ENCODE results near the gene SNPH.

SNPH gene

GRCh38 chr20:1281279-1282057 is 15.4 kb downstream of the SNPH start:
- H2AFZ ChIP-seq (ENCODE audit: low read length): no peak overlapping the region
- H4K91ac ChIP-seq (ENCODE audit: low read depth, low read length, poor library complexity): no peak overlapping the region
- no peak overlapping the region for H2AK5ac ChIP-seq (ENCODE audit: low read depth, low read length)
- no peak overlapping the region for H3K18ac ChIP-seq (ENCODE audit: low read length)
- H2BK12ac ChIP-seq (ENCODE audit: low read length): no peak overlapping the region
- H3K14ac ChIP-seq (ENCODE audit: low read length): no peak overlapping the region
- no peaks in the 10 kb centered on the region for H3K36me3 ChIP-seq (replicated peaks in 1 of 2; ENCODE audit: control insufficient read depth in 2 of 2, insufficient read depth in 2 of 2, low read length in 2 of 2)
- no peak overlapping the region for H2BK120ac ChIP-seq (ENCODE audit: low read depth, low read length)
- H3K4me3 ChIP-seq (ENCODE audit: low read length in 2 of 2): no peak overlapping the region
- DNase-seq (ENCODE audit: low spot score): no peak
- H3K27me3 ChIP-seq (ENCODE audit: control insufficient read depth in 3 of 3, insufficient read depth in 3 of 3, low read depth in 1 of 3, low read length in 3 of 3): peaks cover 0 to 73% (median 1%) of the 10 kb centered on the region in 3 experiments
- no peak overlapping the region for H3K27ac ChIP-seq (replicated peaks; ENCODE audit: low read length)
- WGBS, 2 donors (ENCODE audit: extremely low coverage in 2 of 2, insufficient read length in 2 of 2, insufficient replicate concordance in 1 of 2): no CpG with 5 or more reads among the region's 7 CpGs
- H3K79me1 ChIP-seq (ENCODE audit: low read depth, low read length): peaks cover 4% of the 10 kb centered on the region
- H3K23ac ChIP-seq (ENCODE audit: low read depth, low read length, poor library complexity): no peak overlapping the region
- H3K9ac ChIP-seq (ENCODE audit: low read depth, low read length, poor library complexity): no peak overlapping the region
- H3K4me1 ChIP-seq (ENCODE audit: control insufficient read depth in 2 of 2, insufficient read depth in 1 of 2, low read depth in 1 of 2, low read length in 2 of 2): peaks cover 0 to 23% of the 10 kb centered on the region in 2 donors
- H4K8ac ChIP-seq (ENCODE audit: low read depth, low read length): no peak overlapping the region
- H2BK15ac ChIP-seq (ENCODE audit: low read length): no peak overlapping the region
- H3K4ac ChIP-seq (ENCODE audit: low read length): no peak overlapping the region
- no peak overlapping the region for H2BK5ac ChIP-seq (ENCODE audit: low read length)
- no peaks in the 10 kb centered on the region for H3K9me3 ChIP-seq (replicated peaks in 1 of 2; ENCODE audit: control insufficient read depth in 2 of 2, insufficient read depth in 1 of 2, low read depth in 1 of 2, low read length in 2 of 2)
- no peak overlapping the region for H3K4me2 ChIP-seq (ENCODE audit: insufficient read depth, low read length, poor library complexity, severe bottlenecking)

- no CpG with 5 or more reads among the region's 3 CpGs for WGBS, 2 donors (ENCODE audit: extremely low coverage in 2 of 2, insufficient read length in 2 of 2, insufficient replicate concordance in 1 of 2)
- Histone ChIP-seq H2BK120ac (ENCODE audit: low read depth, low read length) (no peak overlapping the region), H2BK12ac (ENCODE audit: low read length) (no peak overlapping the region), H3K4ac (ENCODE audit: low read length) (no peak overlapping the region), H3K23ac (ENCODE audit: low read depth, low read length, poor library complexity) (no peak overlapping the region), H3K18ac (ENCODE audit: low read length) (peak overlapping the region; percentile 20), H3K27me3 (ENCODE audit: control insufficient read depth in 3 of 3, insufficient read depth in 3 of 3, low read depth in 1 of 3, low read length in 3 of 3) (peaks cover 0 to 69% (median 0%) of the 10 kb centered on the region in 3 experiments), H3K9me3 (replicated peaks in 1 of 2; ENCODE audit: control insufficient read depth in 2 of 2, insufficient read depth in 1 of 2, low read depth in 1 of 2, low read length in 2 of 2) (no peaks in the 10 kb centered on the region), H3K27ac (replicated peaks; ENCODE audit: low read length) (no peak overlapping the region), H3K36me3 (replicated peaks in 1 of 2; ENCODE audit: control insufficient read depth in 2 of 2, insufficient read depth in 2 of 2, low read length in 2 of 2) (no peaks in the 10 kb centered on the region), H3K4me3 (ENCODE audit: low read length in 2 of 2) (no peak overlapping the region), H3K4me1 (ENCODE audit: control insufficient read depth in 2 of 2, insufficient read depth in 1 of 2, low read depth in 1 of 2, low read length in 2 of 2) (peaks cover 0 to 25% of the 10 kb centered on the region in 2 donors), H4K8ac (ENCODE audit: low read depth, low read length) (no peak overlapping the region), H3K79me1 (ENCODE audit: low read depth, low read length) (no peaks in the 10 kb centered on the region), H3K4me2 (ENCODE audit: insufficient read depth, low read length, poor library complexity, severe bottlenecking) (no peak overlapping the region), H2BK5ac (ENCODE audit: low read length) (no peak overlapping the region), H2AK5ac (ENCODE audit: low read depth, low read length) (no peak overlapping the region), H2BK15ac (ENCODE audit: low read length) (no peak overlapping the region), H4K91ac (ENCODE audit: low read depth, low read length, poor library complexity) (no peak overlapping the region), H3K9ac (ENCODE audit: low read depth, low read length, poor library complexity) (no peak overlapping the region), H2AFZ (ENCODE audit: low read length) (no peak overlapping the region), H3K14ac (ENCODE audit: low read length) (no peak overlapping the region)
- no peak for DNase-seq (ENCODE audit: low spot score)
Observed at GRCh38 chr20:1282966-1283365, 16.9 kb downstream of the SNPH start.

GRCh38 chr20:1283522-1284510 is 17.7 kb downstream of the SNPH start:
- H3K9ac ChIP-seq (ENCODE audit: low read depth, low read length, poor library complexity): no peak overlapping the region
- DNase-seq (ENCODE audit: low spot score): no peak
- H3K36me3 ChIP-seq (replicated peaks in 1 of 2; ENCODE audit: control insufficient read depth in 2 of 2, insufficient read depth in 2 of 2, low read length in 2 of 2): no peaks in the 10 kb centered on the region
- H3K4ac ChIP-seq (ENCODE audit: low read length): no peak overlapping the region
- no peak overlapping the region for H3K18ac ChIP-seq (ENCODE audit: low read length)
- no peak overlapping the region for H2AK5ac ChIP-seq (ENCODE audit: low read depth, low read length)
- no CpG with 5 or more reads among the region's 9 CpGs for WGBS, 2 donors (ENCODE audit: extremely low coverage in 2 of 2, insufficient read length in 2 of 2, insufficient replicate concordance in 1 of 2)
- H3K4me2 ChIP-seq (ENCODE audit: insufficient read depth, low read length, poor library complexity, severe bottlenecking): no peak overlapping the region
- no peak overlapping the region for H2BK12ac ChIP-seq (ENCODE audit: low read length)
- H3K9me3 ChIP-seq (replicated peaks in 1 of 2; ENCODE audit: control insufficient read depth in 2 of 2, insufficient read depth in 1 of 2, low read depth in 1 of 2, low read length in 2 of 2): no peaks in the 10 kb centered on the region
- H3K4me3 ChIP-seq (ENCODE audit: low read length in 2 of 2): no peak overlapping the region
- H3K79me1 ChIP-seq (ENCODE audit: low read depth, low read length): no peaks in the 10 kb centered on the region
- H3K4me1 ChIP-seq (ENCODE audit: control insufficient read depth in 2 of 2, insufficient read depth in 1 of 2, low read depth in 1 of 2, low read length in 2 of 2): peaks cover 0 to 25% of the 10 kb centered on the region in 2 donors
- no peak overlapping the region for H3K23ac ChIP-seq (ENCODE audit: low read depth, low read length, poor library complexity)
- H2BK5ac ChIP-seq (ENCODE audit: low read length): no peak overlapping the region
- H2BK120ac ChIP-seq (ENCODE audit: low read depth, low read length): no peak overlapping the region
- H4K8ac ChIP-seq (ENCODE audit: low read depth, low read length): no peak overlapping the region
- H2AFZ ChIP-seq (ENCODE audit: low read length): no peak overlapping the region
- H3K27me3 ChIP-seq (ENCODE audit: control insufficient read depth in 3 of 3, insufficient read depth in 3 of 3, low read depth in 1 of 3, low read length in 3 of 3): peaks cover 0 to 70% (median 0%) of the 10 kb centered on the region in 3 experiments
- H3K27ac ChIP-seq (replicated peaks; ENCODE audit: low read length): peak overlapping the region; percentile 2
- no peak overlapping the region for H2BK15ac ChIP-seq (ENCODE audit: low read length)
- H3K14ac ChIP-seq (ENCODE audit: low read length): no peak overlapping the region
- H4K91ac ChIP-seq (ENCODE audit: low read depth, low read length, poor library complexity): no peak overlapping the region
